Measurements from ENCODE around the gene EXOC7.
"Not testable (repeated sequence)": the region's sequence is repeated elsewhere in the genome, so short reads cannot be mapped to it uniquely, and the experiment has no call there.

GRCh38 chr17:76058264-76058663 is 45.3 kb downstream of the EXOC7 start:
- not testable (repeated sequence) for TF ChIP-seq CTCF (IDR thresholded peaks at IDR 0.05); ZFX (IDR thresholded peaks at IDR 0.05; ENCODE audit: borderline replicate concordance)

Data from 22Rv1 (cell line).